ENCODE data around the gene PLB1.

GRCh38 chr2:28661589-28662001, 165.7 kb downstream of the PLB1 start:
- TF ChIP-seq, protein P1, sequence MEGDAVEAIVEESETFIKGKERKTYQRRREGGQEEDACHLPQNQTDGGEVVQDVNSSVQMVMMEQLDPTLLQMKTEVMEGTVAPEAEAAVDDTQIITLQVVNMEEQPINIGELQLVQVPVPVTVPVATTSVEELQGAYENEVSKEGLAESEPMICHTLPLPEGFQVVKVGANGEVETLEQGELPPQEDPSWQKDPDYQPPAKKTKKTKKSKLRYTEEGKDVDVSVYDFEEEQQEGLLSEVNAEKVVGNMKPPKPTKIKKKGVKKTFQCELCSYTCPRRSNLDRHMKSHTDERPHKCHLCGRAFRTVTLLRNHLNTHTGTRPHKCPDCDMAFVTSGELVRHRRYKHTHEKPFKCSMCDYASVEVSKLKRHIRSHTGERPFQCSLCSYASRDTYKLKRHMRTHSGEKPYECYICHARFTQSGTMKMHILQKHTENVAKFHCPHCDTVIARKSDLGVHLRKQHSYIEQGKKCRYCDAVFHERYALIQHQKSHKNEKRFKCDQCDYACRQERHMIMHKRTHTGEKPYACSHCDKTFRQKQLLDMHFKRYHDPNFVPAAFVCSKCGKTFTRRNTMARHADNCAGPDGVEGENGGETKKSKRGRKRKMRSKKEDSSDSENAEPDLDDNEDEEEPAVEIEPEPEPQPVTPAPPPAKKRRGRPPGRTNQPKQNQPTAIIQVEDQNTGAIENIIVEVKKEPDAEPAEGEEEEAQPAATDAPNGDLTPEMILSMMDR (IDR thresholded peaks at IDR 0.05): no peak
- TF ChIP-seq POLR2A (IDR thresholded peaks at IDR 0.05): no peak

Data from adrenal gland (tissue), 5 donors.